ENCODE data around the gene ADK.
"Not testable (repeated sequence)": the region's sequence is repeated elsewhere in the genome, so short reads cannot be mapped to it uniquely, and the experiment has no call there.

ADK gene

GRCh38 chr10:74500816-74501215 lies 349.8 kb downstream of the ADK start:
- DNase-seq = no peak

- no peak for DNase-seq
These were observed 352.1 kb downstream of the ADK start for GRCh38 chr10:74502963-74503608.

DNA sequence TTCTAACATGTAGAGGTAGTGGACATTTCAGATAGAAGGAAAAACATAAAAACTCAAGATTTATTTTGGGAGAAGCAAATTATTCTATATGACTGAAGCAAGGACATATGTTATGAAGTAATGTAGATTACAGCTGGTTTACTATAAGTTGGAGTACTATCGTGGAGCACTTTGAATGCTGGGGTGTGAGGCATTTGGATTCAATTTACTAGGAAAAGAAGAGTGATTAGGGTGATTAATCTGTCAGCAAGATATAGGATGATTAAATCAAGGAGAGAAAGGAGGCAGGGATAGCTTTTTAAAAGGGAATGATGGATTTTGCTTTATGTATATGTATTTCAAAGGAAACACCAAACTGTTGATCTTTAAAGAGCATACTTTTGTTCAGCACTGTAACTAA lies 356.9 kb downstream of the ADK start:
- DNase-seq = no peak

GRCh38 chr10:74510594-74510993 lies 359.6 kb downstream of the ADK start:
- no peak for DNase-seq

GRCh38 chr10:74511051-74511450 lies 360.0 kb downstream of the ADK start:
- no peak for DNase-seq

DNA sequence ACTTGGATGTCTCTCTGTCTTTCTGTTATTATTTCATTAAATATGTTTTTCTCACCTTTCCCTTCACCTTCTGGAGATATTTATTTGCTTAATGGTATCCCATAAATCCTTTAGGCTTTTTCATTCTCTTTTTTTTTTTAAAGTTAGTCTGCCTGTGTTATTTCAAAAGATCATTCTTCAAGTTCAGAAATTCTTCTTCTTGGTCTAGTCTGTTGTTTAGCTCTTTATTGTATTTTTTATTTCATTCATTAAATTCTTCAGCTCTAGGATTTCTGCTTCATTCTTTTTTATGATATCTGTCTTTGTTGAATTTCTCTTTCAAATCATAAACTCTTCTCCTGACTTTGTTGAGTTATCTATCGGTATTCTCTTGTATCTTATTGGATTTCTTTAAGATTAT lies 363.3 kb downstream of the ADK start:
- DNase-seq = no peak

GRCh38 chr10:74518061-74518460 lies 367.0 kb downstream of the ADK start:
- DNase-seq = no peak

- DNase-seq = no peak
These were observed 370.5 kb downstream of the ADK start for GRCh38 chr10:74521526-74521925.

DNA sequence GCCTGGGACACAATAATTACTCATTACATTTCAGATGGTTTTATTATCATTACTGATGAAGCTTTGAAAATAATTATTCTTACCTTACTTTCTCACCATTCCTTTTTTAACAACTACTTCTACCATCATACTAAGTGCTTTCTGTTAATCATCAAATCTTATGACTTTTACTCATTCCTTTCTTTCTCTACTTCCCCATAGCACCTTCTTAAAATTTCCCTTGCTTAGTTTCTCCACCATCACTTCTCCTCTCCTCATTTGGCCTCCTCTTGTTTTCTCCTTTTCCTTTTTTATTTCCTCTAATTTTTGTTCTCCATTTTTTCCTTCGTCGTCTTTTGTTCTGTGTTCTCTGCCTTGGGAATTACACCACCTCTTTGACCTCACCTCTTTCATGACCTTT lies 372.2 kb downstream of the ADK start:
- DNase-seq = no peak

DNA sequence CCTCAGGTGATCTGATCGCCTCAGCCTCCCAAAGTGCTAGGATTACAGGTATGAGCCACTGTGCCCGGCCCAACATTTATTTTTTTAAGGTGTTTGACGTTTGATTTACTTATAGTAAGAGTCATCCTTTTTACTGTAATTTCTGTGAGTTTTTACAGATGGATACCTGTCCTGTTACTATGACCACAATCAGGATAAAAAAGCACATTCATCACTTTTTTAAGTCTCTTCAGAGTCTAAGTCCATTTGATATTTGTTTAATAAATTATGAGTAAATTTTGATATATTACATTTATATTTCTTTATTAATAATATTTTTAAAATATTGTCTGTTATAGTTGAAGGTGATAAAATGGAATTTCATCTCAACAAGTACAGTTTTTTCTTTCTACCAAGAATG lies 374.9 kb downstream of the ADK start:
- DNase-seq = no peak

DNA sequence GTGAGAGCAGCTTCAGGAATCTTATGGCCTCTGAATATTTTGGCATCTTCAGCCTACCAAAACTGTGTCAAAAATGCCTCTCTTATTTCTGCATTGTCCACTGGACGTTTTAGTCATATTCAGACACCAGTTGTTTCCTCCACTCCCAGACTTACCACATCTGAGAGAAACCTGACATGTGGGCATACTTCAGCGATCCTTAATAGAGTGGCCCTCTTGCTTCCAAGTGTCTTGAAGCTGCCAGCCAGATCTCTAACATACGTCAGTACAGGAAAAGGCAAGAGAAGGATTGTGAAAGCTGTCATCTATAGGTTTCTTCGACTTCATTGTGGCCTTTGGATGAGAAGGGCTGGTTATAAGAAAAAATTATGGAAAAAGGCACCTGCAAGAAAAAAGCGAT lies 376.6 kb downstream of the ADK start:
- DNase-seq = not testable (repeated sequence)

DNA sequence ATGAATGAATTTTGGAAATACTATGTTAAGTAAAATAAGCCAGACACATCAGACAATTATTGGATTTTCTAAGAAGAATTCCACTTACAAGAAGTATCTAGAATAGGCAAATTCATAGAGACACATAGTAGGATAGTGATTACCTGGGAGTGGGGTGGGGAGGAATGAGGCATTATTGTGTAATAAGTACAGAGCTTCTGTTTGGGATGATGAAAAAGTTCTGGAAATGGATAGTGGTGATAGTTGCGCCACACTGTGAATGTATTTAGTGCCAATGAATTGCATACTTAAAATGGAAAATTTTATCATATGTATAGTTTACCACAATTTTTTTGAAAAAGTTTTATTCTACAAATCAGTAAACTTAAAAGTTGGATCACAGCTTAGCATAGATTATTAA lies 378.2 kb downstream of the ADK start:
- no peak for DNase-seq

DNA sequence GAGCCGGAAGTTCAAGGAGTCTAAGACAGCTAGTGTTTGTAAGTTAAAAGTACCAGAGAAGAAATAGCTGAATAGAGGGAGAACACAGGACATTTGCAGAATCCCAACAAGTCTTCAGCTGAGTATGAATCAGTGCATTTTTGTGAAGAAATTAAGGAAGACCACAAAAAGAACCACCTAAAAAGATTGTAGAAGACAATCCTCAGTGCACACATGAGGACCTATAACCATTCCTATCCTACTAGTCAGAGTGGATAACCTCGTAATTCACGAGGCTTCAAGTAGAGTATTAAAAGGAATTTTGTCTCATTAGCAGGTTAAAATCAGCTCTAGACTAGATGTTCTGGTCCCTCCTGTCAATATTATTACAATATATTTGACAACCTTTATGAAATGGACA lies 380.0 kb downstream of the ADK start:
- DNase-seq = no peak

DNA sequence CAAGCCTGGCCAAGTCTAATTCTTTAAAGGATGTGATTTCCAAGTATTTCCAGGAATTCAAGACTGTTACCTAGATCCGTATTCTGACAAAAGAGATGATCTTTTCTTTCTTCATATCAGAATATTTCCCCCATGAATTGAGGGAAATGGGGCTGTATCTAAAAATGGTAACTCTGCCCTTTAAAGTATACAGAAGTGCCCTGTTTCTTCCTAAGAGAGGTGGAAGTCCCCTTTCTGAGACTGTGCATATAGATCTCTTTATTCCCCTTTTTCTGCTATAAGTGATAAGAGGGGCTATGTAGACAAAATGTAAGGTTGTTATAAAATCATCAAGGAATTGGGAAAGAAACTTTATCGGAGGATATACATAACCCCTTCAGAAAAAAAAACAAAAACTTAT lies 388.3 kb downstream of the ADK start:
- no peak for DNase-seq

- no peak for DNase-seq
These were observed 390.4 kb downstream of the ADK start for GRCh38 chr10:74541375-74541774.

DNA sequence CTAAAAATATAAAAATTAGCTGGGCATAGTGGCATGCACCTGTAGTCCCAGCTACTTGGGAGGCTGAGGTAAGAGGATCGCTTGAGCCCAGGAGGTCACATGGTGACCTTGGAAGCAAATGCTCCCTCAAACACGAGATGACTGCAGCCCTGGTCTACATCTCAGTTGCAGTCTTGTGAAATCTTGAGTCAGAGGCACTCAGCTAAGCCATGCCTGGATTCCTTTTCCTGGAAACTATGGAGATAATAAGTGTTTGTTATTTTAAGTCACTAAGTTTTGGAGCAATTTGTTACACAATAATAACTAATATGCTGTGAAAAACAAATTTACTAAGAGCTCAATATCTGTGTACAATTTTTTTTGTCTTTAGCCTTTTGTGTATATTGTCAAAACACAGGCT lies 391.1 kb downstream of the ADK start:
- no peak for DNase-seq

DNA sequence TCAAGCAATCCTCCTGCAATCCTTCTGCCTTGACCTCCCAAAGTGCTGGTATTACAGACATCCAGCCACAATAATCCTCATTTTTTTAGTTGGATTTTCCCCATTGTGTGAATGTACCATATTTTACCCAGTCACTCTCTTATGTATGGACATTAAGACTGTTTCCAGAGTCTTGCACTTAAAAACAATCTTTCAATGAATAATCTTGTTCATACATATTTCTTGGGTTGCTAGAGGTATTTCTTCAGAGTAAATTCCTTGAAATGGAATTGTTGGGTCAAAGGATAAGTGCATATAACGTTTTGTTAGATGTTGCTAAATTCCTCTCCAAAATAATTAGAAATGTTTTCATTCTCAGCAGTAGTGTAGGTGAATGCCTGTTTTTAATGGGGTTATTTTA lies 392.3 kb downstream of the ADK start:
- DNase-seq = no peak

DNA sequence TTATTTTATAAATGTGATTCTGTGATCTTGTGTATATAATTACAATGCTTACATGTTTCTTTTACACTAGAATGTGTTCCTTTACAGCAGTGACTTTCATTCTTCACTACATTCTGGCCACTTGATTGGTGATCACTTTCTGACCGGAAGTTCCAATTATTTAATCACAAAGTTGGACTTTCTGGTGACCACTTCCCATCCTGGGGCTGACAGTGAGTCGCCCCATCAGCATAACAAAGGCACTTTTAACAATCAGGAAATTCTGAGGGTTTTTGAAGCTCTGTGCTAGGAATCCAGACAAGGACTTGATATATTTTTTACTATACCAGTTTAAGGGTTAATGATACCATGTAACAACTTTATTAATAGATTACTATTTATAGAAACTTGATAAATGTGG lies 393.1 kb downstream of the ADK start:
- DNase-seq = no peak

DNA sequence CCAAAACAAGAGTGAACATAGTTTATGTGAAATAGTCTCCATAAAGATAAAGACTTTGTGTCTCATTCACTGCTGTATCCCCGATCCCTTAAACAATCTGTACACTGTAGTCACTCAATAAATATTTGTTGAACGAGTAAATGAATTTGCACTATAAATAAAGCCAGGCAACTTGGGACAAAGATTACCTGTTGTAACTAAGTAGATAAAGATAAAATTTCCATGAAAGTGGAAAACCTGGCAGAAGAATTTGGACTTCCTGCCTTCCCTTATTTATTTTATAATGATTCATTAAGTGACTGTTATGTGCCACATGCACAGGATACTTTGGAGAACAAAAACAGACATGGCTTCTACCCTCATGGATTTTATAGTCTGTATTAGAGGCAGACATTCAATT lies 397.7 kb downstream of the ADK start:
- no peak for DNase-seq

GRCh38 chr10:74556072-74556705 lies 405.2 kb downstream of the ADK start:
- DNase-seq = no peak

DNA sequence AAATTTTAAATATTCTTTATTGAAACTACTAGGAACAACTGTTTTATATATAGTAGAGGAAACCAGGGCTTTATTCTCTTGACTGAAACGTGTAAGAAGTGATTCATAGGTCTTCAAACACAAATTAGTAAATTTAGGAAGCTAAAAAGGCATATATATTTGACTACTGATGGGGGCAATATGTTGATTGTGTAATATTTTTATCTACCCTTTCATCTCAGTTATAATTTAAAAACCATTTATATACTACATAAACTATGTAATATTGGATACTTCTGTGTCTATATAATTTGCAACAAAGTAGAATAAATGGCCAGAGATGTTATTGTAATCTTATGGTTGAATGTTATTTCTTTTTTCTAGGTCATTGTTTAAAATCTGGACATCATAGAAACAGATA lies 406.1 kb downstream of the ADK start:
- DNase-seq = no peak

- DNase-seq = no peak
These were observed 407.4 kb downstream of the ADK start for GRCh38 chr10:74558403-74558802.

DNA sequence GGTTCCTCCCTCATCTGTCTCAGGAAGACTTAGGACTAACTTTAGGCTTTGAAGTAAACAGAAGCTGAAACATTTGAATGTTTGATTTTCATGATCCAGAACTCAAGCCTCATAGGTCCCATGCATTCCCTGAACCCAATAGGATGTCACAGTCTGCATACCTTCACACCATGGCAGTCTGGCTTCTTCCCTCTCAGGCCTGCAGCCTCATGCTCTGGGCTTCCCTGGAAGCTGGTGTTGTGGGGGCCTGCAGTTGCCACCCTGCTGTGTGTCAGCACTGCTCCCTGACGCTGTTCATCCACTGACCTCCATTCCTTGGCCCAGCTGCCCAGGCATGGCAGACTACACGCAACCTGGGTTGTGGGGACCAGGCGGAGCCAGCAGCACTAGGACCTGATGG lies 407.9 kb downstream of the ADK start:
- DNase-seq = no peak

- DNase-seq = not testable (repeated sequence)
These were observed 417.9 kb downstream of the ADK start for GRCh38 chr10:74568896-74569295.

- not testable (repeated sequence) for DNase-seq
These were observed 422.5 kb downstream of the ADK start for GRCh38 chr10:74573497-74573896.

Data from NCI-H187 (cell line).